ENCODE data around the gene ADAM15. TPM values are rescaled to one million over a fixed set of nuclear protein-coding genes. Genes with fewer than 3 reads are reported as not detected.

Gene ADAM15
- total RNA-seq, 1 experiment from 2014 or later, result 36.3 TPM

- BruUV-seq (replicated peaks), result no TSS peak
- TF ChIP-seq, protein P1, sequence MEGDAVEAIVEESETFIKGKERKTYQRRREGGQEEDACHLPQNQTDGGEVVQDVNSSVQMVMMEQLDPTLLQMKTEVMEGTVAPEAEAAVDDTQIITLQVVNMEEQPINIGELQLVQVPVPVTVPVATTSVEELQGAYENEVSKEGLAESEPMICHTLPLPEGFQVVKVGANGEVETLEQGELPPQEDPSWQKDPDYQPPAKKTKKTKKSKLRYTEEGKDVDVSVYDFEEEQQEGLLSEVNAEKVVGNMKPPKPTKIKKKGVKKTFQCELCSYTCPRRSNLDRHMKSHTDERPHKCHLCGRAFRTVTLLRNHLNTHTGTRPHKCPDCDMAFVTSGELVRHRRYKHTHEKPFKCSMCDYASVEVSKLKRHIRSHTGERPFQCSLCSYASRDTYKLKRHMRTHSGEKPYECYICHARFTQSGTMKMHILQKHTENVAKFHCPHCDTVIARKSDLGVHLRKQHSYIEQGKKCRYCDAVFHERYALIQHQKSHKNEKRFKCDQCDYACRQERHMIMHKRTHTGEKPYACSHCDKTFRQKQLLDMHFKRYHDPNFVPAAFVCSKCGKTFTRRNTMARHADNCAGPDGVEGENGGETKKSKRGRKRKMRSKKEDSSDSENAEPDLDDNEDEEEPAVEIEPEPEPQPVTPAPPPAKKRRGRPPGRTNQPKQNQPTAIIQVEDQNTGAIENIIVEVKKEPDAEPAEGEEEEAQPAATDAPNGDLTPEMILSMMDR (conservative IDR thresholded peaks at IDR 0.05; ENCODE audit: low read depth, low read length), result no peak
- no peak for TF ChIP-seq EZH2 (IDR thresholded peaks at IDR 0.05; ENCODE audit: borderline replicate concordance, low read depth, low read length, poor library complexity, severe bottlenecking)
- H3K4me3 ChIP-seq (ENCODE audit: low read depth, low read length, poor library complexity, severe bottlenecking), result peak overlapping the region; percentile 63
- POLR2A ChIA-PET (ENCODE audit: low non-redundant PET), result interaction anchor here (0.5 kb wide), 1 partner anchor 11 kb away, joined by 5 read pairs; no protein-coding TSS in a partner anchor
- no peak for DNase-seq (ENCODE audit: low spot score)
- no peaks in the 10 kb centered on the region for H3K36me3 ChIP-seq (ENCODE audit: insufficient read depth, low read length, poor library complexity, severe bottlenecking)
- H3K27ac ChIP-seq (ENCODE audit: low read depth, low read length, poor library complexity, severe bottlenecking), result peak overlapping the region; percentile 55
- intact Hi-C loops (cut with micrococcal nuclease; ENCODE audit: unreplicated experiment), result no loop called here
- CTCF ChIA-PET, result interaction anchor here (0.6 to 1.1 kb wide), 2 partner anchors 16 to 38 kb away, joined by 3 to 6 read pairs; partner anchors contain the start of gene EFNA4
- H3K4me1 ChIP-seq (ENCODE audit: insufficient read depth, low read length, poor library complexity, severe bottlenecking), result peaks cover 44% of the 10 kb centered on the region
- peaks cover 23% of the 10 kb centered on the region for H3K27me3 ChIP-seq (replicated peaks; ENCODE audit: insufficient read depth, low read depth, low read length, poor library complexity)
- H3K9me3 ChIP-seq (ENCODE audit: low read depth, low read length, poor library complexity, severe bottlenecking), result no peaks in the 10 kb centered on the region
These were observed 28.0 kb downstream of the ADAM15 start for GRCh38 chr1:155079210-155079486.

DNA sequence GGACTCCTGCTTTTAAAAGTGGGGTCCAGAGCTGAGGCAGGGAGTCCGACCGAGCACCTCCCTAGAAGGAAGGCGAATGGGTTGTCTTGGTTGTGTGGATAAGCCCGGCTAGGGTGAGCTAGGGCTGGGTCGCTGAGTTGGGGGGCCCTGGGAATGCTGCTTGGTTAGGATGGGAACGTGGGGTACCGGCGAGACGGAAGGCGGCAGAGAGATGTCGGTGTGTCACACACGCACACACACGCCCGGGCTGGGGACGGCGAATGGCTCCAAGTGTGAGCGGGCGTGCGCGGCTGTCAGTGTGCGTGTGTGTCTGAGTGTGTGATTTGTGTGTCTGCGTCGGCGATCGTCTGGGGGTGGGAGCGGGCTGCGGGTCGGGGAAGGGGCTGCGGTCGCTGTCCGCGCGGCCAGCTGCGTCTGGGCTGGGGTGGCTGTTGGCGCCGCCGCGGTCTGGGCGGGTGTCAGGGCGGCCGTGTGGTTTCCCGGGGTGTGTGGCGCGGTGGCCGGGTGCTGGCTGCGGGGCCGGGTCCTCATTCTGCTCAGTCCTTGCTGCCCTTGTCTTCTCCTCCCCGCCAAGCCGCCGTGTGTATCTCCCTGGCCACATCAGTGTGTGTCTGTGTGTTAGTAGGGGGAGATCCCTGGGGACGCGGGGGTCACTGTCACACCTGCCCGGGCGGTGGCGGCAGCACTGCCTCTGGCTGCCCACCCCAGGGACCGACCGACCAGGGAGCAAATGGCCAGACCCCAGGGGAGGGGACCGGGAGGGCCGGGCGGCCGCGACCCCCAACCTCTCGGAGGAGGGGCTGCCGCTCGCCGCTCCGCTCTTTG lies 28.6 kb downstream of the ADAM15 start:
- no peak for DNase-seq (ENCODE audit: low spot score)
- peak overlapping the region; percentile 63 for H3K4me3 ChIP-seq (ENCODE audit: low read depth, low read length, poor library complexity, severe bottlenecking)
- intact Hi-C loops (cut with micrococcal nuclease; ENCODE audit: unreplicated experiment), result loop anchor here (5.0 kb wide), 1 partner anchor 77 kb away; the partner anchor contains the start of gene ZBTB7B
- H3K4me1 ChIP-seq (ENCODE audit: insufficient read depth, low read length, poor library complexity, severe bottlenecking), result peaks cover 49% of the 10 kb centered on the region
- H3K9me3 ChIP-seq (ENCODE audit: low read depth, low read length, poor library complexity, severe bottlenecking), result no peaks in the 10 kb centered on the region
- CTCF ChIA-PET, result interaction anchor here (1.1 kb wide), 1 partner anchor 16 kb away, joined by 3 read pairs; the partner anchor contains the start of gene EFNA4
- POLR2A ChIA-PET (ENCODE audit: low non-redundant PET), result no interaction called here
- BruUV-seq (replicated peaks), result no TSS peak
- no peaks in the 10 kb centered on the region for H3K36me3 ChIP-seq (ENCODE audit: insufficient read depth, low read length, poor library complexity, severe bottlenecking)
- no peak for TF ChIP-seq EZH2 (IDR thresholded peaks at IDR 0.05; ENCODE audit: borderline replicate concordance, low read depth, low read length, poor library complexity, severe bottlenecking)
- TF ChIP-seq, protein P1 (conservative IDR thresholded peaks at IDR 0.05; ENCODE audit: low read depth, low read length), result no peak
- peak overlapping the region; percentile 55 for H3K27ac ChIP-seq (ENCODE audit: low read depth, low read length, poor library complexity, severe bottlenecking)
- peaks cover 23% of the 10 kb centered on the region for H3K27me3 ChIP-seq (replicated peaks; ENCODE audit: insufficient read depth, low read depth, low read length, poor library complexity)

DNA sequence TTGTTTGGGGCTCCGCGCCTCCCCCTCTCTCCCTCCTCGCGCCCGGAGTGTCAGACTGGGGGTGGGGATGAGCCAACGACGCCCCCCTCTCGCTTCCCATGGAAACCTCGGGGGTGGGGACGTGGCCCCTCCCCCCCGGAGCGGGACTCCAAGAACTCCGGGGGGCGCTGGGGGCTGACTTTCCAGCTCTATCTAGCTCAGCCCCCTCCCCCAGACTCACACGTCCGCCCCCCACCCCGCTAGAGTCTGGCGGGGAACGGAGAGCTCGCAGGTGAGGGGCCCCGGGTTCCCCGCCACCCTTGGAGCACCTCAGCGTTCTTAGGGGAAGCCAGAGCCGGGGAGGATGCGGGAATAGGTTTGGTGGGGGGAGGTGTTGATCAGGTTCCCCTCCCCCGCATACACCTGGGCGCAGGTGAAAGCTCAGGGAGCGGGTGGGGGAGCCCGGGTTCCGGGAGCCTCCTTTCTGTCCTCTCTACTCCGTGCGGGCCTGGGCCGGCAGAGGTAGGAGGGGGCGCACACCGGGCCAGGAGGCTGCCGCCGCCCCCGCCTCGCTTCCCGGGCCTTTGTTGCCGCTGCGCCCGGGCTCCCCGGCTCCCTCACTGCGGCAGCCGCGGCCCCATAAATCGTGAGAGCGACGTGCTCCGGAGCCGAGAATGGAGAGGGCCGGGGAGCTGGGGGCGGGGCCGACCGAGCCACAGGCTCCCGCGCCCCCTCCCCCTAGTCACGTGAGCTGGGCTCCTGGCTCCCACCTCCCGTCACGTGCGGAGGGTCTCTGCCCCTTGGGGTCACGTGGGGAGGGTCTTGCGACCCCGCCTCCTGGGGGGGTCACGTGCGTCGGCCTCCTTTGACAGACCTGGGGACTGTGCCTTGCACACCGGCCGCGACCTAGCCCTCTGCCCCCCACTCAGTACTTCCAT lies 29.5 kb downstream of the ADAM15 start:
- Histone ChIP-seq H3K27ac (ENCODE audit: low read depth, low read length, poor library complexity, severe bottlenecking) (peak overlapping the region; percentile 14), H3K9me3 (ENCODE audit: low read depth, low read length, poor library complexity, severe bottlenecking) (no peaks in the 10 kb centered on the region), H3K36me3 (ENCODE audit: insufficient read depth, low read length, poor library complexity, severe bottlenecking) (no peaks in the 10 kb centered on the region), H3K4me1 (ENCODE audit: insufficient read depth, low read length, poor library complexity, severe bottlenecking) (peaks cover 51% of the 10 kb centered on the region), H3K27me3 (replicated peaks; ENCODE audit: insufficient read depth, low read depth, low read length, poor library complexity) (peaks cover 23% of the 10 kb centered on the region), H3K4me3 (ENCODE audit: low read depth, low read length, poor library complexity, severe bottlenecking) (peak overlapping the region; percentile 63)
- intact Hi-C loops (cut with micrococcal nuclease; ENCODE audit: unreplicated experiment), result loop anchor here (5.0 kb wide), 1 partner anchor 78 kb away; the partner anchor contains the start of gene ZBTB7B
- ChIA-PET CTCF (interaction anchor here (0.6 to 1.5 kb wide), 3 partner anchors 11 to 64 kb away, joined by 3 to 5 read pairs (median 4); no protein-coding TSS in a partner anchor), POLR2A (ENCODE audit: low non-redundant PET) (no interaction called here)
- BruUV-seq (replicated peaks), result no TSS peak
- peak; percentile 80 for DNase-seq (ENCODE audit: low spot score)
- TF ChIP-seq EZH2 (IDR thresholded peaks at IDR 0.05; ENCODE audit: borderline replicate concordance, low read depth, low read length, poor library complexity, severe bottlenecking), result no peak
- TF ChIP-seq, protein P1 (conservative IDR thresholded peaks at IDR 0.05; ENCODE audit: low read depth, low read length), result no peak
